ENCODE results near the gene TRPV3.

The TRPV3 gene

DNA sequence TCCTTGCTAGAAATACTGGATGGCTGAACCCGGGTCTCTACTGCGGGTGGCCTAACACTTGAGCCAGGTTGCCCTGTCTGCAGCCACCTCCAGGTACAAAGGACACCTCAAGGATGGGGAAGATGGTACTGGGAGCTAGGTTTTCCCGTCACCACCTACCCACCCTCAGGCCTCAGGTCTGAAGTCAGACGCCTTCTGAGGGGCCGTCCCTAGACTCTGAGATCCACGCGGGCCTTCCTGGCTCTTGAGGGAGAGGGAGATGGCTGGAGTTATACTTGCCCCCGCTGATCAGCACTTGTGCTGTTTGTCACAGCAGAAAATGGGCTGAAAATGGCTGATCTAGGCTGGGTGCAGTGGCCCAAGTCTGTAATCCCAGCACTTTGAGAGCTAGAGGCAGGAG is 10.6 kb downstream of the TRPV3 start:
- DNase-seq (ENCODE audit: low read depth in 2 of 2) = no peak

DNA sequence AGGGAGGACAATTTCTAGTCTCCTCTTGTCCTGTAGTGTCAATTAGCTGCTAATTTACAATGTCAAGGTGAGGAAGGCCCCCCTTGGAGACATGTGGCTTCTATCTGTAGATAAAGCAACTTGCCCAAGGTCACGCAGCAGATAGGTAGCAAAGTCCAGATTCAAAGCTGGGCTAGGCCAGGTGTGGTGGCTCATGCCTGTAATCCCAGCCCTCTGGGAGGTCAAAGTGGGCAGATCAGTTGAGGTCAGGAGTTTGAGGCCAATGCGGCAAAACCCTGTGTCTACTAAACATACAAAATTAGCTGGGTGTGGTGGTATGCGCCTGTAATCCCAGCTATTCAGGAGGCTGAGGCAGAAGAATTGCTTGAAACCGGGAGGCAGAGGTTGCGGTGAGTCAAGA is 11.1 kb downstream of the TRPV3 start:
- no peak for DNase-seq (ENCODE audit: low read depth in 2 of 2)

DNA sequence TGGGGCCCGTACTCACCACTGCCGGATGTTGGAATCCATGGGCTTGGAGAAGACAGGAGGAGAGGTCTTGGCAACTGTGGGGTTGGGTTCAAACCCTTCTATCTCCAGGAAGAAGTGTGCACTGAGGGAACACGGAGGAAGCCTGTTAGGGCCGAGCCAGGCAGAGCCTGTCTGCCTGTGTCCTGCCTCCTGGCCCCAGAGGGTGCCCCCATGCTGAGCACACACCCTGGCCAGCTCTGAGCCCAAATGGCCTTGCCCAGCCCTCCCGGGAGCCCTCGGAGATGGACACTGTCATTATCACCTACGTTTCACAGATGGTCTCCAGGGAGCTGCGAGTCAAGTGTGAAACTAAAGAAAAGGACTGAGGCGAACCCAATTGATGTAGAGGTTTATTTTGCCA is 12.5 kb downstream of the TRPV3 start:
- no peak for DNase-seq (ENCODE audit: low read depth in 2 of 2)

DNA sequence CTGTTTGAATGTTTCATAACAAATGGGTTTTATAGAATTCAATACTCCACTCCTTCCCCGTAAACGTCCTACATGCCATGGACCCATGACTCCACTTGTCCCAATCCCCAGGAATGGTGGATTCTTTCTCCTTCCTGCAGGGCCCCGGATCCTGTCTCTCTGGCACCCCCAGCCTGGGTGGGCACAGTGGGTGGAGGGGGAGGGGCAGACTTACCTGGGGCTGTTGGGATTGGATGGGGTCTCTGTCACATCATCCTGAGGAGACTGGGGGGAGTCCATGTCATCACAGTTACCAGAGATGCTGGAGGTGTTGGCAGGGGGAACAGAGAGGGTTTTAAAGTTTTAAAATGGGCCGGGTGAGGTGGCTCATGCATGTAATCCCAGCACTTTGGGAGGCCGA is 13.2 kb downstream of the TRPV3 start:
- no peak for DNase-seq (ENCODE audit: low read depth in 2 of 2)

DNA sequence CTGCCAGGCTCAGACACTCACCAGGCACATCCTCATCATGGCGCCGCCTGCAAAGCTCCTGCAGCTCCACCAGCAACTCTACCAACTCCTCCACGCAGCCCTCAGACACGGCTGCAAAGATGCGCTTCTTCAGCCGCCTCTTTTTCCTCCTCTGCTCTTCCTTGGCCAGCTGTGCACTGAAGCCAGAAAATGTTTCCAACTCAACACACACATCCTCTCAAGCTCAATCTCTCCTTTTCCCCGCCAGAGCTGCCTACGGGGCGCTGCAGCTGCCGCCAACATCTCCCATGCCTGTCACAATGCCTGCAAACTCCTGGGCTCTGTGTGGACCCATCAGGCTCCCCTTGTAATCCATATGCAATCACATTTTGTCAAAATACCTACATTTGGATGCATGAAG is 14.2 kb downstream of the TRPV3 start:
- no peak for DNase-seq (ENCODE audit: low read depth in 2 of 2)

DNA sequence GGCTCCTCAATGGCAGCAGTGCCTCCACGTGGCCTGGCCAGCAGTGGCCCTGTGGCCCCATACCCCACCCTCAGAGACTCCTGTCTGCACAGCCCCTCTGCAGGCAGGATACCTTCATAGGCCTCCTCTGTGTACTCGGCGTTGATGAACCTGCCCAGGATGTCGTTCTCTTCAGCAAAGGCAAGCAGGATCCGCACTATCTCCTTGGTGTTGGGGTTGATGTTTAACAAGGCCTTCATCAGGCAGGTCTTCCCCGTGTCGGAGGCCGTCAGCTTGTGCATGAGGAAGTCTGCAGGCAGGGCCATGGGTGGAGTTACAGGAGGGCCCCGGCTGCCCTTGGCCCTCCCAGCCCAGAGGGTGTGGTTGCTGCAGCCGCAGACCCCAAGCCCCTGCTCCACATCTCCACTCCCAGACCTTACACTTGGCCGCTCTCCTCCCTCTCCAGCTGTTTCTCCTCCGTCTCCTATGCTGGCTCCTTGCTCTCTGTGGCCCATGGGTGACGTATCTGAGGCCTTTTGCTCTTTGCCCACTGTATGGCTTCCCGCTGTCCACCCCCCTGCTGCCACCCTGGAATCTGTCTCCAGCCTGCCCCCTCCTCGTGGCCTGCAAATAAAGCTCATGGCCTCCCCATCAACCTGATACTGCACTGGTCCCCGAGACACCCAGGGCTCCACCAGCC is 15.1 kb downstream of the TRPV3 start:
- no peak for DNase-seq (ENCODE audit: low read depth in 2 of 2)

DNA sequence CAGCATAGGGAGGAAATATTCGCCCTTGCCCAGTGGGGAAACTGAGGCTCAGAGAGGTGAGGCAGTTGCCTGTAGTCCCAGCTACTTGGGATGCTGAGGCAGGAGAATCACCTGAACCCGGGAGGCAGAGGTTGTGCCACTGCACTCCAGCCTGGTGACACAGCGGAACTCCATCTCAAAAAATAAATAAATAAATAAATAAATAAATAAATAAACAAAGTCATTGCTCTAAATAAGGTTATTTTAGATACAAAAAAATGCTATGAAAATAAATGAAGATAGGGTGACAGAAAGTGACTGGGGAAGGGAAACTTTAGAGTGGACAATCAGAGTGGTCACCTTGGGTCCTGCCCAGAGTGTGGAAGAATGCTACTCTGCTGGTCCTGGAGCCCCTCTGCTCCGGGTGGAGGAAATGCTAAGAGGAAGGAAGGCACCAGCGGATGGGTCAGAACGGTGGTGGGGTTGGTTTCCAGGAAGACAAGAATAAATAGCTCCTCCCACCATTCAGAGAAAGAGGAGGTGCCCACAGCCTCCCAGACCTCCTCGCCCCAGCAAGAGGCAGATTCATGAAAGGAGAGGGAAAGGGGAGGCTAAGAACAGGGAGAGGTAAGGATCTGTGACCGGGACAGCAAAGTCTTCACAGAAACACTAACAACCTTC is 17.6 kb downstream of the TRPV3 start:
- no peak for DNase-seq (ENCODE audit: low read depth in 2 of 2)

DNA sequence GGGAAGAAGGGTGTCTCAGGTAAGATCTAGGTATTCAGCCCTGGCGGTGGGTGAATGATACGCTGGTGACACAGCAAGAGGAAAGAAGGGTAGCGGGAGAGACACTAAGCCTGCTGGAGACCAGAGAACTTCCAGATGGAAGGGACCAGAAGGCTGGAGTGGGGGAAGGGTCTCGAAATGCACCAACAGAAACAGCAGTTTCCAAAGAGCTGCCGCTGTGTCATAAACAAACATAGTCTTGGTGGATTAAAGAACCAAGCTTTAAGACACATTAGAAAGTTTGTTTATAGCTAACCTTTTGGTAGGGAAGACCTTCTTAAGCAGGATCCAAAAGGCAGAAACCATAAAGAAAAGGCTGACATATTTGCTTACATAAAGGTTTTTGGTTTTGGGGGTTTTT is 20.9 kb downstream of the TRPV3 start:
- no peak for DNase-seq (ENCODE audit: low read depth in 2 of 2)

DNA sequence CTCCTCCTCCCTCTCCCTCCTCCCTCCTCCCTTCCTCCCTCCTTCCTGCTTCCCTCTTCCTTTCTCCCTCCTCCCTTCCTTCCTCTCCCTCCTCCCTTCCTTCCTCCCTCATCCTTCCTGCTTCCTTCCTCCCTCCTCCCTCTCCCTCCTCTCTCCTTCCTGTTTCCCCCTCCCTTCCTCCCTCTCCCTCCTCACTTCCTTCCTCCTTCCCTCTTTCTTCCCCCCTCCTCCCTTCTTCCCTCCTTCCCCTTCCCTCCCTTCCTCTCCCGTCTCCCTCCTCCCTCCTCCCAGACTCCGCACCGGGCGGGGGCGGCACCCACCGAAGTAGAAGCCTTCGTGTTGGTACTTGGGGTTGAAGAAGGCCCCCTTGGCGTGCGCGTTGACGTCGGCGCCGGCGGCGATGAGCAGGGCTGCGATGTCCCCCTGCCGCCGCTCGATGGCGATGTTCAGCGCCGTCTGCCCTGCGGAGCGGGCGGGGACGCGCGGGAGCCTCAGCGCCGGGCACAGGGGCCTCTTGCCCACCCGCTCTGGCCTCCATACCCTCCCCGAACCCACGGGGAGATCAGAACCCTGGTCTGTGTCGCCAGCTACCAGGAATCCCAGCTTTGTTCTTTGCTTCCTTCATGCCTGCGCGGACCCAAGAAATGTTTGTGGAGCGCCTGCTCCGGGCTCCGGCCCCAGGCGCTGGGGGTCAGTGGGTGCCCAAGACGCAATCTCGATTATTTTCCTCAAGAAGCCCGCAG is 22.2 kb downstream of the TRPV3 start:
- DNase-seq (ENCODE audit: low read depth in 2 of 2) = peak; percentile 46 to 47

DNA sequence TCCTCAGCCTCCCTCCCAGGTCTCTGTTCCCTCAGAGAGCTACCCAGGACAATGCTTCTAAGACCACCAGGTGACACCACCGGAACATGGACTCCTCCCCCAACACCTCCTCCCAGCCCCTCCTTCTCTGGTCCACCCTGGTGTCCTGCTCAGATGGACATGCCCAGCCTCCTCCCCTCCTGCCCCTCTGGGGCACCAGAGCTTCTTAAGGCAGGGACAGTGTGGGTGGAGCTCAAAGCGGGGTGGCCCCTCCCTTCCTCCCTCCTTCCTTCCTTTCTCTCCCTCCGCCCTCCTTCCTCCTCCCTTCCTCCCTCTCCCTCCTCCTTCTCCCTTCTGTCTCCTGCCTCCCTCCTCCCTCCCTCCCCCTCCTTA is 22.7 kb downstream of the TRPV3 start:
- DNase-seq (ENCODE audit: low read depth in 2 of 2) = no peak

DNA sequence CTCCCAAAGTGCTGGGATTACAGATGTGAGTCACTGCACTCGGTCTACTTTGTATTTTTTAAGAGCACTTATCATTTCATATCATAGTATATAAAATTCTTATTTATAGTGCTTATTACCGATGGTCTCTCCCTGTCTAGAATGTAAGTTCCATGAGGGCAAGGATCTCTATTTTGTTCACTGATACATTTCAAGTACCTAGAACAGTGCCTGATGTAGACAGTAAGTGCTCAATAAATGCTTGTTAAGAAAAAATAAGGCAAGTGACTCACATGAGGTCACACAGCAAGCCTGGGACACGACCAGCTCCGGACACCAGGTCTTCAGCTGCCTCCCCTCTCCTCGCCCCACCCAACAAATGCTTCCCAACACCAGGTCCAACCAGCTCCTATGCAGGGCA is 23.9 kb downstream of the TRPV3 start:
- no peak for DNase-seq (ENCODE audit: low read depth in 2 of 2)

DNA sequence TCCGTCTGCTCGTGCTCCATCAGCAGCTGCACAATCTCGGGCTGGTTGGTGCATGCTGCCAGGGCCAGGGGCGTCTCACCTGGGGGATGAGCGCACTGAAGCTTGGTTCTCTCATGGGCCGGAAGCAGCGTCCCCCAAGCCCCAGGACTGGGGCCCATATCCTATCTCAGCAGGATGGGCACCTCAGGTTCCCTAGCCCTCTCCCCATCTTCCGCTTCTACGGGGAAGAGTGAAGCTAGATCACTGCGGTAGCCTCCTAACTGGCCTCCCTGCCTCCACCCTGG is 24.8 kb downstream of the TRPV3 start:
- DNase-seq (ENCODE audit: low read depth in 2 of 2) = no peak

DNA sequence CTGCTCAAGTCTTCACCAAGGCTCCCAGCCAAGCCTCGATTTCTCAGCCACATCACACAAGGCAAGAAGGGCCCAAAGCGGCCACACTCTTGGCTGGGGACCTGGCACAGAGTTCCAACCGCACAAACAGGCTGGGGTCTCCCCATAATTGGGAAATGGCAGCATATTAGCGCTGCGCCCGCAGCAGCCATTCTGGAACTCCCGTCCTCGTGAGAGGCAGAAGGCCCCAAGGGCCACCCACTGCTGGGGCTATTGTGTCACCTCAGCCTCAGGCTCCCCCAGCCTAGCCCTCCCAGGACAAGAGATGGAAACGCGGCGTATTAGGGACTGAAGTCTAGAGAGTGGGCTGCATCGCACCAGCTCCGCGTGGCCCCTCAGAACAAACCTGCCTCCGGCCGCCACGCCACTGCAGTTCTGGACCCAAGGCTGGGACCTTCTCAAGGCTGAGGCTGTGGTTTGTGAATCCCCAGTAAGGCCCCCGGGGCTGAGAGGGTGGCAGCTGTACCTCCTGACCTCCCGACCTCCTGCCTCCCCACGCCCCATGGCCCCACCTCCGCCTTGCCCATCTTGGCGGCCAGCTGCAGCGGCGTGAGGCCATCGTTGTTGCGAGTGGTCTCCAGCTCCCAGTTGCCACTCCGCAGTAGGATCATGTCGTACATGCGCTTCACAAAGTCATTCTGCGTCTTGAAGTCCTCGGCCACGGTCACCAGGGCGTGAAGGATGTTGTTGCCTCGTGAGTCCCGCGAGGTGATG is 25.3 kb downstream of the TRPV3 start:
- DNase-seq (ENCODE audit: low read depth in 2 of 2) = no peak

DNA sequence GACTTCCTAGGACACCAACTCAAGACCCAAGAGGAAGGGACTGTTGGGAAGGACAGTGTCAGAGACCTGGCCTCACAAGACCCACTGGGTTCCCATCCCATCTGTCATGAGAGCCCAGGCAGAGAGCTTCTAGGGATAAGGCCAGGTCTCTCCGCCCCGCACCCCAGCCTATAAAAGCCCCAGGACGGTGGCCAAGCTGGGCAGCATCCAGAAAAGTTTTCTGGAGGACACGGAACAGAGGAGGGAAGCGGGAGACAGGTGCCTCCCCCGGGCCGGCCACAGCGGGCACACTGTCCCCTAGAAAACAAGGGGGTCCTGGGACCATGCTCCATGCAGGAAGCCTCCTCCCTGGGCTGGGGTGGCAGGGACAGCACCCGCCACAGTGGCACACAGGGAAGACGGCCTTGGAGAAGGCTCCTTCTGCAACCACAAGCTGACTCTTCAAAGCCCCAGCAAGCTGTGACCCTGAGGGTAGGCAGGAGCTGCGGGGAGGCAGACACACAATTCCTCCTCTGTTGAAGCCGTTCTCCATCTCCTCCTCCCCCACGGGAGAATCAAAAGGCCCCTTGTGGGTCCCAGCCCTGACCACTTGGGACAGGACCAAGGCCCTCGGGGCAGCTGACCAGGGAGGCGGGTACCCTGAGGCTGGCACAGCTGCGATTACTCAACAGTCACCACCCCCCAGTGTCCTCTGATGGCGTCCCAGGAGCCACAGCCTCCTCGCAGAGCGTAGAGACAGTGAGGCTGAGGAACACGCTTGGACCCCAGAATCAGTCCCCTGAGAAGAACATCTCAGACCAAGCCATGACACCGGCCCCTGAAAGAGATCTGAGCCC is 26.1 kb downstream of the TRPV3 start:
- no peak for DNase-seq (ENCODE audit: low read depth in 2 of 2)

DNA sequence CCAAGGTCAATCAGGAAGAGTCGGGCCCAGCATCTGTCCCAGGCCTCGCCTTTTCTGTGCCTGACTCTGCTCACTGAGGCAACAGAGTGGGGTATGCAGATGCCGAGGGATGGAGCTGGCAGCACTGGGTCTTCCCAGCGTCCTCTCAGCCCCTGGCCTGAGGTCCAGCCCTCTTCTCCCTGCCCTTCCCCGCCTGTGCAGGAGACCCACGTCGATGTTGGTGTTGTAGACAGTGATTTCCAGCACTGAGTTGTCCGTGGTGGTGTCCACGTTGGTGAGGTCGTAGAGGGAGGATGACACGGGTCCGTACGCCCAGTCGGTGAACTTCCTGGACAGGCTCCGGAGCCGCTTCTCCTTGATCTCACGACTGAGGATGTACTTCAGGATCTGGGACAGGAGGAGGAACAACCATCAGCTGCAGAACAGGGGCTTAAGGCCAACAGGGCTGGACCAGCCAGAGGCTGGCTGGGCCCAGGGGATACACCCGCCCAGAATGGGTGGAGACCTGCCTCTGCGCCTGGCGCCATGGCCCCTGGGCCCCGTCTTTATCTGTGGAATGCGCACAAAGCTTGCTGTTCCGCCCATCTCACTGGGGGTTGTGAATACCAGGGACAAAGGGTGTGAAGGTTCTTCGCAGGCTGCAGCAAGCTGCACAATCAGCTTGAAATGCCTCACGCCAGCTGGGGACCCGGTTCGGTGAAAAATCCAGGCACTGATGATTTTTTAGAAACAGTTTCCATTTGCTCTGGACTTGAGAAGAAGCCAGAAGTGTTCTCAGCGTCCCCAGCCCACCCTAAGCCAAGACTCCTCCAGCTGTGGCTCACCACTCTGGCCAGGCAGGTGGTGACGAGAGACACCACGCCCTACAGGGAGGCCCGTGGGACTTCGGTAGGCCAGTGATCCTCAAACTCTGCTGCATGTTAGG is 27.5 kb downstream of the TRPV3 start:
- DNase-seq (ENCODE audit: low read depth in 2 of 2) = no peak

DNA sequence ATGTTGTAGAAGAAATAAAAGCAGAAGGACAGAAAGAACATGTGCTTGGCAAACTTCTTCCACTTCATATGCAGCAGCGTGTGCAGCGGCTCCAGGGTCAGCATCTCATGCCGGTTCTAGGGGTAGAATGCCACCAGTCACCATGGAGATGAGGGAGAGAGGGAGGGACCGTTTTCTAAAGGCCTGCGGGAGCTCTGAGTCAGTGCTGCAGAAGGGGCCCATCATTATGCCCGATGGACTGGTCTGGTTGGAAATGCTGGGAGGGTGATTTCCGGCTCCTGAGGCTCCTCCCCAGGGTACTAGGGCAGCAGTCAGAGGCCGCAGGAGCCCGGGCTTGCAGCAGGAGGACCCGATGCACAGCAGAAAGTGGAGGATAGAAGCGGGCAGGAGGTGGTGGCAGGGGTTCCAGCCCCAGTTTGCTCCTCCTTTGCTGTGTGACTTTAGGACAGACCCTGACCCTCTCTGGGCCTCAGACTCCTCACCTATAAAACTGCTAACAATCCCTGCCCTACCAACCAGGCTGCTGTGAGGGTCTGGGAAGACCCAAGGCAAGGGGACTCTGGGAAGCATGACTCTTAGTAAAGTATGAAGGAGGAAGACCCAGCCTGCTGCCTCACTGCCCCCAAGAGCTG is 28.6 kb downstream of the TRPV3 start:
- DNase-seq (ENCODE audit: low read depth in 2 of 2) = no peak

DNA sequence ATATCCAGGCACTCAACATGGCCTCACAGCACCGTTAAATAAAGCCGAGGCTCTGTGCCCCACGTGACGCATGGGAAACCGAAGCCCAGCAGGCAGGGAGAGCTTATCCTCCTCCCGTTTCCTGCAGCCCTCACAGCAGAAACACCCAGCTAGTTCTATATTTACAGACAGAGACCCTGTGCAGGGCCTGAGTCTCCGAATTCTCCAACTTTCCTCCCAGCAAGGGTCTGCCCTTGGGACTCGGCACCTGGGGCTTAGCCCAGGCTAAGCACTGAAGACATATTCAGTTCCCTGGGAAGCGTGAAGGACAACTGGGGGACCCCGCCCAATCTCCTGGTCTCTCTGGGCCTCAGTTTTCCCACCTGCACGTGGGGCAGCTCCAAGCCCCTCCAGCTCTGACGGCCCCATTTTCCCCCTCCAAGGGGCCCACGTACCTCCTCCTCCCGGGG is 29.2 kb downstream of the TRPV3 start:
- no peak for DNase-seq (ENCODE audit: low read depth in 2 of 2)

DNA sequence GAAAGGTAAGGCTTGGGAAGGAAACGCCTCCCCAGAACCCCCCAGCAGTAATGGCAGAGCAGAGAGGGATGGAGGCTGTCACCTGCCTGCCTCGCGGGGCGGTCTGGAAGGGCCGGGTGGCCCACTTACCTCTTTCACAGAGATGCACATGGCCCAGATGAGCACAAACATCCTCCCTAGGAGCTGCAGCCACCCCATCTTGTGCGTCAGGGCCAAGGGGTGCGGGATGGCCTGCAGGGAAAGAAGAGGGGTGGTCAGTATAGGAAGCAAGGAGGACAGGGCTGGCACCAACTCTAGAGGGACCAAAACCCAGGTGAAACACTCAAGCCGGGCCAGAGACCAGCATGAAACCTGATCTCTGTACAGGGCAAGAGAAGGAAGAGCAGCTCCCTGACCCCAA is 29.7 kb downstream of the TRPV3 start:
- DNase-seq (ENCODE audit: low read depth in 2 of 2) = no peak

DNA sequence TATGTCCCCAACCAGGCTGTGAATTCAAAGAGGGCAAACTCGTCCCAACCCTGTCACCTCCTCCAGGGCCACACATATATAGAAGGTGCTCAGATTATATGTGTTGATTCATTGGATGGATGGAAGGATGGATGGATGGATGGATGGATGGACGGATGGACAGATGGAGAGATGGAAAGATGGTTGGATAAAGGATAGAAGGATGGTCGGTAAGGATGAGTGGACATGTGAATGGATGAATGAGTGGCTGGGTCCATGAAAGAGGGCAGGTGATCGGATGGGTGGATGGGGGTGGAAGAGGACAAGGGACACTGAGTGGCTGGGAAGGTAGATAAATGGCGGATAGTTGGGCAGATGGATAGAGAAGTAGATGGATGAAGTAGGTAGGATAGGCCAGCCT is 30.1 kb downstream of the TRPV3 start:
- DNase-seq (ENCODE audit: low read depth in 2 of 2) = no peak

DNA sequence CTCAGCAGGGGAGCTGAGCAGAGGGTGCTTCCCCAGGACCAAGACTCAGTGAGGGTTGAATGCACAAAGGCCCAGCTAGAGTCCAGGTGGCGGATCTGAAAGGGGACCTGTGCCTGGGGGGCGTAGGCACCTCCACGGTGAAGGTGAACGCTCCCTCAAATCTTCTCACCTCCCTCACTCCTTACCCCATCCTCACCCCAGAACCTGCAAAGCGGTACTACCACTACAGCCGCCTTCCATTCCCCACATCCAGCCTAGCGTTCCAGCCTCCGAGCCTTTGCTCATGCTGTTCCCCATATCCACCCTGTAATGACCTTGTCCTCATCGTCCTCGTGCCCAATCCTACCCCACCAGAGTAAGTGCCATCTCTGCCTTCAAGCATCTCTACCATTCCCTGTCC is 30.6 kb downstream of the TRPV3 start:
- DNase-seq (ENCODE audit: low read depth in 2 of 2) = no peak
